ENCODE measurements around the gene POU2AF2.

POU2AF2 gene

GRCh38 chr11:111327908-111328624, 82.5 kb downstream of the POU2AF2 start:
- peak; percentile 58 for FAIRE-seq
- DNase-seq (ENCODE audit: low spot score): no peak

- no peak for FAIRE-seq
- no peak for DNase-seq (ENCODE audit: low spot score)
Observed at GRCh38 chr11:111329306-111330204, 84.0 kb downstream of the POU2AF2 start.

GRCh38 chr11:111330234-111330893, 84.8 kb downstream of the POU2AF2 start:
- FAIRE-seq: no peak
- DNase-seq (ENCODE audit: low spot score): no peak

GRCh38 chr11:111331711-111332479, 86.4 kb downstream of the POU2AF2 start:
- DNase-seq (ENCODE audit: low spot score): no peak
- FAIRE-seq: no peak

- no peak for DNase-seq (ENCODE audit: low spot score)
- FAIRE-seq: no peak
Observed at GRCh38 chr11:111334532-111335502, 89.3 kb downstream of the POU2AF2 start.

GRCh38 chr11:111335549-111335948, 90.0 kb downstream of the POU2AF2 start:
- no peak for FAIRE-seq
- DNase-seq (ENCODE audit: low spot score): no peak

Data from urothelium cell line (cell line).